ENCODE measurements around the gene KDM4F.

Gene KDM4F

DNA sequence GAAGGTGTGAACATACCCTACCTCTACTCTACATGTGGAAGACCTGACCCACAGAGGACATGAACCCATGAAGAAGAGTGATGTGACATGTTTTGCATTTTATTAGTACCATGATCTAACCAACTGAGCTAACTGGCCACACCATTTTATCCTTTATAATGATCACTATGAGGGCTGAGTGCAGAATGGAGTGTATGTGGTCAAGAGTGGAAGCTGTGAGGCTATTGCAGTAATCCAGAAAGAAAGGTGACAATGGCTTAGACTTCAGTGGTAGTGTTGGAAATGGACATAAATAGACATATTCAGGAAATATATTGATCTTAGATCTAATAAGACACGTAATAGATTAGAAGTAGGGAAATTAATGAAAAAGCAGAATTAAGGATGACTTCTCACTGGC is 21.2 kb downstream of the KDM4F start:
- TF ChIP-seq CTCF (IDR thresholded peaks at IDR 0.05; ENCODE audit: control extremely low read depth, extremely low read depth, low read depth, missing control alignments) = no peak
- ChIA-PET POLR2A (no interaction called here), CTCF (interaction anchor here (0.8 to 21.2 kb wide), 13 partner anchors 9 to 692 kb away, joined by 3 to 306 read pairs (median 9); partner anchors contain the start of gene ENDOD1)
- no peak for DNase-seq (ENCODE audit: extremely low spot score)

DNA sequence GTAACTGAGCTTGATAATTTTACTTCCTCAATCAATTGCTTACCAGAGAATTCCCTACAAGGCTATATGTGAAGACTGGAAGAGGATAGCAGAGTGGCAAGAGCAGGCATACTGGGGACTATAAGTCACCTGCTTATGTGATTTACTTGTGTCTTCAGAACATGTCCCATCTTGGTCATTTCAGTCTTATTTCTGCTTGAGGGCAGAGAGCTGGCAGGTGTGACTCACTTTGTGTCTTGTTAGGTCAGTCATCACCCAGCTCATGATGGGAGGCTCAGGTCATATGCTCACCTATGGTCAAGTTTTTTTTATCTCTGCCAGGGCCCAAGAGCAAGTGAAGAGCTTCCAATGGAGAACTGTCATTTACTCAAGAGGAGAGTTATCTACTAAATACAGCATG is 23.7 kb downstream of the KDM4F start:
- CTCF ChIA-PET = interaction anchor here (0.9 to 21.2 kb wide), 6 partner anchors 8 to 118 kb away, joined by 3 to 306 read pairs (median 8); partner anchors contain the start of gene ENDOD1
- no peak for DNase-seq (ENCODE audit: extremely low spot score)
- TF ChIP-seq CTCF (IDR thresholded peaks at IDR 0.05; ENCODE audit: control extremely low read depth, extremely low read depth, low read depth, missing control alignments) = no peak
- POLR2A ChIA-PET = interaction anchor here (0.8 to 1.1 kb wide), 3 partner anchors 8 to 100 kb away, joined by 3 read pairs; partner anchors contain the start of genes CWC15 and KDM4D

DNA sequence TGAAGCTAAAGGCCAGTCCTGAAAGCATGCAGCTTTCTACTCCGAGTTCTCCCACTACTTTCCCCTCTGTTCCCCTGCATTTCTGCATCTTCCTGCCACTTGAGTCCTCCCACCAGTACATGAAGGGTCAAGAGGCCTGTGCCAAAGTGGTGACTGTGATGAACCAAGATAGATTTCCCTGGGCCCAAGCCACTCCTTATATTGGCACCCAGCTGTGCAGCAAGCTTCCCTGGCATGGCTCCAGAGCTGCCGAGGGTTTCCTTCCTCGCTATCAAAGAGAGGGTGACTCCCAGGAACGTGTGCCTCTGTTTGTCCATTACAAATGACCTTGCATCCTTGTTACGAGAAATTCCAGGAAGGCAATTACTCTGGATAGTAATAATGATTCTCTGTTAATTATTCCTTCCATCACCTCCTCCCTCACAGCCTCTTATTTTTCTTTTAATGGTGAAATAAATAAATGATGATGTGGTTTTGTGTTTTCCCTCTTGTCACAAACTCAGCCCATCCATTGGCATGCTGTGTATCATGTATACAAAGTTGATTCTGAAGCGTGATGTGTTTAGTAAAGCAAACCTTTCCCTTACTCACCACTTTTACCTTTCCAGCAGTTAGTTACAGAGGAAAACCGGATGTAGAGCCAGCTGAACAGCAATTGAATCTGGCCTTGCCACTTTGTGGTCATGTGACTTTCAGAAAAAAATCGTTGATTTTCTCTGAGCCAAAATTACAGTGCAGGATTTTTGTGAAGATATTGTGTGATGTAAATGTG is 25.8 kb downstream of the KDM4F start:
- ChIA-PET CTCF (interaction anchor here (1.2 to 21.2 kb wide), 4 partner anchors 6 to 63 kb away, joined by 3 to 306 read pairs (median 139); partner anchors contain the start of genes ENDOD1 and SRSF8), POLR2A (no interaction called here)
- no peak for TF ChIP-seq CTCF (IDR thresholded peaks at IDR 0.05; ENCODE audit: control extremely low read depth, extremely low read depth, low read depth, missing control alignments)
- DNase-seq (ENCODE audit: extremely low spot score) = no peak

DNA sequence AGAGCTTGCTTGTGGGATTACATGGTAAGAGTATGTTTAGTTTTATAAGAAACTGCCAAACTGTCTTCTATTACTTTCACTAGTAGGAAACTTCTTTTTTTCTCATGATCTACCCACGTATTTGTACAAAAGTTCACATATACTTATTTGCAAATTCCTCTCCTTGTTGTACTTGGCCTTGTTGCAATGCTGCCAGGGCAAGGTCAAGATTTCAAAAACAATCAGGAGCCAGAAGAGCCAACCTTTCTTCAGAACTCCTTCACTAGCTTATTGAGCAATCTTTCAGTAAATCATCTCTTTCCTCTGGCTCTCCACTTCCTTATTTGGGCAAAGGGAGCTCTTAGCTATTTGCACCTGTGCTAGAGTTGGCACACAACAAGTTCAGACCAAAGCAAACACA is 27.2 kb downstream of the KDM4F start:
- ChIA-PET POLR2A (no interaction called here), CTCF (interaction anchor here (0.9 to 21.2 kb wide), 6 partner anchors 7 to 687 kb away, joined by 3 to 306 read pairs (median 7); partner anchors contain the start of genes ENDOD1 and SRSF8)
- DNase-seq (ENCODE audit: extremely low spot score) = no peak
- no peak for TF ChIP-seq CTCF (IDR thresholded peaks at IDR 0.05; ENCODE audit: control extremely low read depth, extremely low read depth, low read depth, missing control alignments)

DNA sequence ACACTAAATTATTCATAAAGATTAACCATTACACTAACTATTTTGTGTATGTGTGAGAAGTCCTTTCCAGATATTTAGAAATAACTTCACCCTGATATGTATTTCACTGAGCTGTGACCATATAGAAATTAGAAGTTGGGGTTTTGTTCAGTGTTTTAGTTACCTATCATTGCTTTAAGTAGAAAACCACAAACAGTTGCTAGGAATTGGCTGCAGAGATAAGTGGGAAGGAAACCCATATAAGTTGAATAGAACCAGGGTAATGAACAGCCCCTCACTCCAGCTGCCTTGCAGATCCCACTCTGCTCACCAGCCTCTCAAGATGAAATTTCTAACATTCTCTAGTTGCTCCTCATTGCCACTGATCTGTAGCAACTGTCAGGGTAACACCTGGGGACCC is 27.8 kb downstream of the KDM4F start:
- DNase-seq (ENCODE audit: extremely low spot score) = no peak
- ChIA-PET CTCF (interaction anchor here (0.9 to 21.2 kb wide), 6 partner anchors 8 to 686 kb away, joined by 3 to 306 read pairs (median 7); partner anchors contain the start of genes ENDOD1 and SRSF8), POLR2A (no interaction called here)
- no peak for TF ChIP-seq CTCF (IDR thresholded peaks at IDR 0.05; ENCODE audit: control extremely low read depth, extremely low read depth, low read depth, missing control alignments)

DNA sequence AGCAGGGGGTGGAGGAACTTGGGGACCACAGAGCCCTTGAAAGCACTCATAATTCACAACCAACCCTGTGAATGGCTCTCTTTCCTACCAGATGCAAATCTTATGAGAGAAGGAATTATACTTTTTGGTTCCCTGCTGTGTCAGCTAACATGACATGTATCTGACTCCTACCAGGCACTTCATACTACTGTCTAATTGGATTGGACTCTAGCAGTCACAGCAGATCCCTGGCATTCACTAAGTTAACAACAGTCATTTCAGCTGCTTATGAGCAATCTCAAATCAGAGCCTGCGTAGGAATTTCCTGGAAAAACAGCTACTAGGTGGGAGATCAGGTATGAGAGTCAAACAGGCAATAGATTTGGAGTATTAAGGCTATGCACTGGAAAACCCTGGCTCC is 29.3 kb downstream of the KDM4F start:
- no peak for TF ChIP-seq CTCF (IDR thresholded peaks at IDR 0.05; ENCODE audit: control extremely low read depth, extremely low read depth, low read depth, missing control alignments)
- ChIA-PET CTCF (interaction anchor here (11.8 to 21.2 kb wide), 2 partner anchors 9 to 15 kb away, joined by 139 to 306 read pairs; partner anchors contain the start of genes ENDOD1 and SRSF8), POLR2A (no interaction called here)
- no peak for DNase-seq (ENCODE audit: extremely low spot score)

Measured in GM10248 (cell line).